Liver (tissue), 9 donors: Measurements from ENCODE around the gene TLE1. TPM values are rescaled to one million over a fixed set of nuclear protein-coding genes. Genes with fewer than 3 reads are reported as not detected.
"Not testable (repeated sequence)": the region's sequence is repeated elsewhere in the genome, so short reads cannot be mapped to it uniquely, and the experiment has no call there.

Experiments
- DNase-seq: peaks from one replicate; pipeline ENCODE4 v3.0.0-alpha.2; 2017; ENCODE audit warnings: low spot score
- H3K27ac ChIP-seq, 2 donors: one replicate each; pipeline ENCODE4 v1.7.0; 2013; ENCODE audit warnings: inconsistent platforms in 2 of 2, low read length in 2 of 2, control low read depth in 1 of 2, low read depth in 1 of 2, mild to moderate bottlenecking in 1 of 2
- H3K27me3 ChIP-seq, 4 donors: one replicate each; pipeline versions ENCODE4 v1.6.1 to v1.7.0; 2013; ENCODE audit warnings: low read length in 3 of 4, inconsistent platforms in 1 of 4, mild to moderate bottlenecking in 1 of 4, moderate library complexity in 1 of 4; ENCODE audit not compliant: control insufficient read depth in 4 of 4, insufficient read depth in 4 of 4
- H3K36me3 ChIP-seq, 4 donors: one replicate each; pipeline versions ENCODE4 v1.6.1 to v1.7.0; 2013; ENCODE audit warnings: low read length in 3 of 4, mild to moderate bottlenecking in 3 of 4, low read depth in 1 of 4, moderate library complexity in 1 of 4; ENCODE audit not compliant: control insufficient read depth in 4 of 4, insufficient read depth in 3 of 4
- H3K4me1 ChIP-seq, 4 donors: one replicate each; pipeline versions ENCODE4 v1.6.1 to v1.7.0; 2013; ENCODE audit warnings: low read length in 3 of 4, mild to moderate bottlenecking in 3 of 4, moderate library complexity in 1 of 4; ENCODE audit not compliant: control insufficient read depth in 4 of 4, insufficient read depth in 4 of 4
- H3K4me3 ChIP-seq, 3 donors: one replicate each; pipeline versions ENCODE4 v1.6.1 to v1.7.0; 2013; ENCODE audit warnings: low read length in 3 of 3, control low read depth in 1 of 3, low read depth in 1 of 3, mild to moderate bottlenecking in 1 of 3
- H3K9ac ChIP-seq, 2 donors: one replicate each; pipeline ENCODE4 v1.7.0; 2013; ENCODE audit warnings: low read length in 2 of 2, mild to moderate bottlenecking in 2 of 2, moderate library complexity in 2 of 2, control low read depth in 1 of 2, low read depth in 1 of 2
- H3K9me3 ChIP-seq, 4 donors: one replicate each; pipeline versions ENCODE4 v1.6.1 to v1.7.0; 2013; ENCODE audit warnings: low read length in 3 of 4; ENCODE audit not compliant: control insufficient read depth in 4 of 4
- EGR1 ChIP-seq, 2 donors: IDR thresholded peaks; 2 replicates each; pipeline ENCODE4 v1.6.1; 2016 to 2018; ENCODE audit warnings: antibody characterized with exemption in 2 of 2, low read depth in 2 of 2
- FOXA1 ChIP-seq: IDR thresholded peaks from 2 replicates; pipeline ENCODE4 v1.6.1; 2016; ENCODE audit warnings: antibody characterized with exemption
- FOXA2 ChIP-seq: IDR thresholded peaks from 2 replicates; pipeline ENCODE4 v1.6.1; 2016; ENCODE audit warnings: antibody characterized with exemption
- HNF4G ChIP-seq: IDR thresholded peaks from 2 replicates; pipeline ENCODE4 v1.6.1; 2016; ENCODE audit warnings: antibody characterized with exemption
- JUND ChIP-seq, 2 donors: IDR thresholded peaks; 2 replicates each; pipeline ENCODE4 v1.6.1; 2016; ENCODE audit warnings: antibody characterized with exemption in 2 of 2
- NR2F2 ChIP-seq: IDR thresholded peaks from 2 replicates; pipeline ENCODE4 v1.6.1; 2016; ENCODE audit warnings: antibody characterized with exemption
- SP1 ChIP-seq: IDR thresholded peaks from 2 replicates; pipeline ENCODE4 v1.6.1; 2018; ENCODE audit warnings: antibody characterized with exemption, mild to moderate bottlenecking
- TAF1 ChIP-seq: conservative IDR thresholded peaks from 2 replicates; pipeline ENCODE4 v1.6.1; 2016; ENCODE audit warnings: antibody characterized with exemption, mild to moderate bottlenecking
- WGBS: extraction: QIAGEN DNeasy Blood & Tissue Kit; methylation state at CpG from one replicate; pipeline ENCODE4 v1.1.7; 2013; 5-methylcytosine and 5-hydroxymethylcytosine counted together
- polyA plus RNA-seq, 2 donors: library from polyadenylated mRNA; stranded (reverse) in 1 of 2; unstranded in 1 of 2; fragments of 200-250 nt in 1 of 2; fragments of >200 nt in 1 of 2; fragmentation: Nextera tagmentation in 1 of 2; extraction: Ambion mirVana in 1 of 2; gene quantifications; one replicate each; pipeline versions ENCODE4 v1.2.1 to v1.2.3, GENCODE V29; 2013 to 2015
- total RNA-seq, 2 donors: library from RNA; depleted of rRNA; stranded (reverse); fragments of >200 nt; gene quantifications; one replicate each; pipeline ENCODE4 v1.2.3, GENCODE V29; 2014
- TF ChIP-seq, protein P1 (sequence below): IDR thresholded peaks from 2 replicates; pipeline ENCODE4 v1.6.1; 2016; ENCODE audit warnings: antibody characterized with exemption, mild to moderate bottlenecking
- TF ChIP-seq, protein P2 (sequence below): IDR thresholded peaks from 2 replicates; pipeline ENCODE4 v1.6.1; 2016; ENCODE audit warnings: antibody characterized with exemption
- TF ChIP-seq, protein P3 (sequence below): IDR thresholded peaks from 2 replicates; pipeline ENCODE4 v1.6.1; 2016; ENCODE audit warnings: antibody characterized with exemption
- TF ChIP-seq, protein P4 (sequence below): IDR thresholded peaks from 2 replicates; pipeline ENCODE4 v1.6.1; 2016; ENCODE audit warnings: antibody characterized with exemption
- donor health status: healthy.
- donor health status: healthy.
- donor health status: healthy.
- donor health status: healthy.
- donor health status: healthy.

TLE1 gene
- total and polyA plus RNA-seq, 4 donors = 25.2 to 45.4 (median 25.7) TPM

DNA sequence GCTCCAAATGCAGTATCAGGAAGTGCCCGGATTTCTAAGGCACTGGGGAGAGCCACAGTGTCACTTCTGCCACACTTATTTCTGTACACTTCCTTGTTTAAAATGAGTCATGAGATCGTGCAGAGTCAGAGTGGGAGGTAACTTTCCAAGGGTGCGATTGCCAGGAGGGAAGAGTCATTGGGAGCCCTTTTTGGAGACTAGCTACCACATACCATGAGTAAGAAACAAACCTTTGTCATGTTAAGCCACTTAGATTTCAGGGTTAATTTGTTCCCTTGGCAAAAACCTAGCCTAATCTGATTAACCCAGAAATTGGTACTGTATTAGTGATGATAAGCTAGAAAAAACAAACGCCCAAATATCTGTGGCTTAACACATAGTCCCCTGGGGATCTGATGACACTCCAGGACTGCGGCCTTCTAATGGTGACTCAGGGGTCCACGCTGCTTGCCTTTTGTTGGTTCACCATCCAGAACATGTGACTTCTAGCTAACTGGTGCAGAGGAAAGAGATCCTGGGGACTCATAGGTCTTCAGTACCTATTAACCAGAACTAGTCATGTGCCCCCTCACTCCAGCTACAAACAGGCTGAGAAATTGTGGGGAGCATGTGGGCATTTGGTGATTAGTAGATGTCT, 48.6 kb upstream of the TLE1 start:
- Histone ChIP-seq H3K36me3 (no peaks in the 10 kb centered on the region), H3K9ac (no peak overlapping the region), H3K27me3 (no peaks in the 10 kb centered on the region), H3K4me1 (no peaks in the 10 kb centered on the region), H3K27ac (no peak overlapping the region), H3K4me3 (no peak overlapping the region), H3K9me3 (no peaks in the 10 kb centered on the region)
- WGBS = 69% methylated on average over 6 of the region's 6 CpGs
- TF ChIP-seq HNF4G (no peak), JUND (IDR thresholded peaks at IDR 0.05) (peak in 1 of 2 donors; percentile 27)
- DNase-seq = no peak

DNA sequence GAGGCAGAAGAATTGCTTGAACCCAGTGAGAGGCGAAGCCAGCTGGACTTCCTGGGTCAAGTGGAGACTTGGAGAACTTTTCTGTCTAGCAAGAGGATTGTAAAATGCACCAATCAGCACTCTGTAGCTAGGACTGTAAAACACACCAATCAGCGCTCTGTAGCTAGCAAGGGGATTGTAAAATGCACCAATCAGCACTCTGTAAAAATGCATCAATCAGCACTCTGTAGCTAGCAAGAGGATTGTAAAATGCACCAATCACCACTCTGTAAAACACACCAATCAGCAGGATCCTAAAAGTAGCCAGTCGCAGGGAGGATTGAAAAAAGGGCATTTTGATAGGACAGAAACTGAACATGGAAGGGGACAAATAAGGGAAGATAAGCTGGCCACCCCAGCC, 41.2 kb upstream of the TLE1 start:
- H3K27me3 ChIP-seq, H3K9ac ChIP-seq, H3K36me3 ChIP-seq, H3K9me3 ChIP-seq, H3K27ac ChIP-seq, DNase-seq, H3K4me3 ChIP-seq, H3K4me1 ChIP-seq: not testable (repeated sequence)
- 100% methylated on average over 3 of the region's 3 CpGs for WGBS

DNA sequence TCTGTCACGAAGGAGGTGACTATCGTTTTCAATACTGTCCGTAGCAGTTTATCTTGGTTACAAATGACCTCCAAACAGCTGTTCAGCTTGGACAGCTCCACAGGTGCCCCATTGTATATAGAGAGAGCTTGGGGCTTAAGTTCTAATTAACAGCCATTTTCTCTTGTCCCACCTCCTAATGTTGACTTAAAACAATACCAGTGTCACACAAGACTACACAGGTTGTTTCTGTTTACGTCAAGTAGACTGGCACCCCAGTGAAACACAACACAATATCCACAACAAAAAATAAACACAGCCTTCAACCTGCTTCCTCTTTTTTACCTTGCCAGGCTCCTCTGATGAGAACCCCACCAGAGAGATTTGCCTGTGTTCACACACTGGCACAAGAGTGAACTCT, 39.8 kb upstream of the TLE1 start:
- 43% methylated on average over 4 of the region's 4 CpGs for WGBS
- no peak overlapping the region for H3K27ac ChIP-seq
- TF ChIP-seq TAF1 = no peak
- TF ChIP-seq, protein P1, sequence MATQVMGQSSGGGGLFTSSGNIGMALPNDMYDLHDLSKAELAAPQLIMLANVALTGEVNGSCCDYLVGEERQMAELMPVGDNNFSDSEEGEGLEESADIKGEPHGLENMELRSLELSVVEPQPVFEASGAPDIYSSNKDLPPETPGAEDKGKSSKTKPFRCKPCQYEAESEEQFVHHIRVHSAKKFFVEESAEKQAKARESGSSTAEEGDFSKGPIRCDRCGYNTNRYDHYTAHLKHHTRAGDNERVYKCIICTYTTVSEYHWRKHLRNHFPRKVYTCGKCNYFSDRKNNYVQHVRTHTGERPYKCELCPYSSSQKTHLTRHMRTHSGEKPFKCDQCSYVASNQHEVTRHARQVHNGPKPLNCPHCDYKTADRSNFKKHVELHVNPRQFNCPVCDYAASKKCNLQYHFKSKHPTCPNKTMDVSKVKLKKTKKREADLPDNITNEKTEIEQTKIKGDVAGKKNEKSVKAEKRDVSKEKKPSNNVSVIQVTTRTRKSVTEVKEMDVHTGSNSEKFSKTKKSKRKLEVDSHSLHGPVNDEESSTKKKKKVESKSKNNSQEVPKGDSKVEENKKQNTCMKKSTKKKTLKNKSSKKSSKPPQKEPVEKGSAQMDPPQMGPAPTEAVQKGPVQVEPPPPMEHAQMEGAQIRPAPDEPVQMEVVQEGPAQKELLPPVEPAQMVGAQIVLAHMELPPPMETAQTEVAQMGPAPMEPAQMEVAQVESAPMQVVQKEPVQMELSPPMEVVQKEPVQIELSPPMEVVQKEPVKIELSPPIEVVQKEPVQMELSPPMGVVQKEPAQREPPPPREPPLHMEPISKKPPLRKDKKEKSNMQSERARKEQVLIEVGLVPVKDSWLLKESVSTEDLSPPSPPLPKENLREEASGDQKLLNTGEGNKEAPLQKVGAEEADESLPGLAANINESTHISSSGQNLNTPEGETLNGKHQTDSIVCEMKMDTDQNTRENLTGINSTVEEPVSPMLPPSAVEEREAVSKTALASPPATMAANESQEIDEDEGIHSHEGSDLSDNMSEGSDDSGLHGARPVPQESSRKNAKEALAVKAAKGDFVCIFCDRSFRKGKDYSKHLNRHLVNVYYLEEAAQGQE = peak; percentile 83
- TF ChIP-seq, protein P2, sequence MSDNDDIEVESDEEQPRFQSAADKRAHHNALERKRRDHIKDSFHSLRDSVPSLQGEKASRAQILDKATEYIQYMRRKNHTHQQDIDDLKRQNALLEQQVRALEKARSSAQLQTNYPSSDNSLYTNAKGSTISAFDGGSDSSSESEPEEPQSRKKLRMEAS = no peak
- TF ChIP-seq, protein P3, sequence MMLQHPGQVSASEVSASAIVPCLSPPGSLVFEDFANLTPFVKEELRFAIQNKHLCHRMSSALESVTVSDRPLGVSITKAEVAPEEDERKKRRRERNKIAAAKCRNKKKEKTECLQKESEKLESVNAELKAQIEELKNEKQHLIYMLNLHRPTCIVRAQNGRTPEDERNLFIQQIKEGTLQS = no peak
- H3K27me3 ChIP-seq = no peaks in the 10 kb centered on the region
- H3K4me3 ChIP-seq = peak overlapping the region in 2 of 3 donors; percentile 36 to 60
- DNase-seq = no peak
- no peaks in the 10 kb centered on the region for H3K9me3 ChIP-seq
- H3K36me3 ChIP-seq = no peaks in the 10 kb centered on the region
- no peak overlapping the region for H3K9ac ChIP-seq
- peaks cover 0 to 4% (median 0%) of the 10 kb centered on the region in 4 donors for H3K4me1 ChIP-seq

DNA sequence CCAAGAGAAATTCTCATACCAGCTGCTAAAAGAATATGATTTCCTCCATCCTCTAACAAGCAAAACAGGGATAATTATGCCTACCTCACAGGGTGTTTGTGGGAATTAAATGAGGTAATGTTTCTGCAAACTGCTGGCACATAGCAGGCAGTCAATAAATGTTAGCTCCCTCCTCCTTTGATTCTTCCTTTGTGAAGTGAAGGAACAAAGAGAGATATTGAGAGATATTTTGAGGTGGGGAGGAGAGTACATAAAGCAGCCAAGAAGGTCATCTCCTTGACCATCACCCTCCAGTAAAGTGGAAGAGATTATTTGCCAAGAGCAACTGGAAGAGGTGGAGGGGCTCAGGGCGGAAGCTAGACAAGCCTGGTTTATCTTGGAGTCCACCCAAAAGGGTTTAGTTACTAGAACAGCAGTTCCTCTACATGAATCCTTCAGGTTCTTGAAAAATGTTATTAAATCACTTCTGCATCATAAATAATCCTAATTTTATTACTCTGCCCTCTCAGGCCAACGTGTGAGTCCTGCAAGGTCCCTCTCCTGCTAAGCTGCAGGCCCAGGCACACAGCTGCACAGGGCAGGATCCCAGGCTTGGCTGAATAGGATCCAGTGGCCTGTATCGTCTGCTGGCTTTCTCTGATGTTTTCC, 35.0 kb upstream of the TLE1 start:
- WGBS = 66% methylated on average over 3 of the region's 3 CpGs
- no peaks in the 10 kb centered on the region for H3K36me3 ChIP-seq
- no peak overlapping the region for H3K9ac ChIP-seq
- H3K27ac ChIP-seq = no peak overlapping the region
- no peak for DNase-seq
- no peaks in the 10 kb centered on the region for H3K9me3 ChIP-seq
- no peaks in the 10 kb centered on the region for H3K27me3 ChIP-seq
- H3K4me1 ChIP-seq = peaks cover 0 to 29% (median 19%) of the 10 kb centered on the region in 4 donors
- H3K4me3 ChIP-seq = no peak overlapping the region
- no peak for TF ChIP-seq HNF4G
- TF ChIP-seq SP1 = no peak
- TF ChIP-seq, protein P1 = no peak
- TF ChIP-seq NR2F2 = no peak
- no peak for TF ChIP-seq TAF1
- TF ChIP-seq, protein P3 = no peak
- TF ChIP-seq, protein P4, sequence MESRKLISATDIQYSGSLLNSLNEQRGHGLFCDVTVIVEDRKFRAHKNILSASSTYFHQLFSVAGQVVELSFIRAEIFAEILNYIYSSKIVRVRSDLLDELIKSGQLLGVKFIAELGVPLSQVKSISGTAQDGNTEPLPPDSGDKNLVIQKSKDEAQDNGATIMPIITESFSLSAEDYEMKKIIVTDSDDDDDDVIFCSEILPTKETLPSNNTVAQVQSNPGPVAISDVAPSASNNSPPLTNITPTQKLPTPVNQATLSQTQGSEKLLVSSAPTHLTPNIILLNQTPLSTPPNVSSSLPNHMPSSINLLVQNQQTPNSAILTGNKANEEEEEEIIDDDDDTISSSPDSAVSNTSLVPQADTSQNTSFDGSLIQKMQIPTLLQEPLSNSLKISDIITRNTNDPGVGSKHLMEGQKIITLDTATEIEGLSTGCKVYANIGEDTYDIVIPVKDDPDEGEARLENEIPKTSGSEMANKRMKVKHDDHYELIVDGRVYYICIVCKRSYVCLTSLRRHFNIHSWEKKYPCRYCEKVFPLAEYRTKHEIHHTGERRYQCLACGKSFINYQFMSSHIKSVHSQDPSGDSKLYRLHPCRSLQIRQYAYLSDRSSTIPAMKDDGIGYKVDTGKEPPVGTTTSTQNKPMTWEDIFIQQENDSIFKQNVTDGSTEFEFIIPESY = no peak
- no peak for TF ChIP-seq FOXA2
- TF ChIP-seq EGR1 (IDR thresholded peaks at IDR 0.05; ENCODE audit: low read depth in 2 of 2) = no peak
- TF ChIP-seq FOXA1 = no peak
